Dermis microvascular lymphatic vessel endothelial cell (primary cell): ENCODE data around the gene DDR2. TPM values are rescaled to one million over a fixed set of nuclear protein-coding genes. Genes with fewer than 3 reads are reported as not detected.

ENCODE experiments used
- DNase-seq, 2 donors: peaks; one replicate each; pipeline versions ENCODE4 v3.0.0 to v3.0.0-alpha.2; 2010; ENCODE audit warnings: low read depth in 2 of 2
- total RNA-seq: library from RNA; depleted of rRNA; stranded (reverse); fragments of >200 nt; gene quantifications from 2 replicates; pipeline ENCODE4 v1.2.1, GENCODE V29; 2014

DDR2 gene
- total RNA-seq, 1 donor from 2014 or later: 10.8 TPM

GRCh38 chr1:162629077-162629627, 3.1 kb upstream of the DDR2 start:
- no peak for DNase-seq

GRCh38 chr1:162629651-162630050, 2.6 kb upstream of the DDR2 start:
- peak; percentile 71 to 86 for DNase-seq

- peak in 1 of 2 donors; percentile 42 for DNase-seq
These were observed 595 bp upstream of the DDR2 start for GRCh38 chr1:162631546-162632191.

- DNase-seq: peak in 1 of 2 donors; percentile 40
These were observed 425 bp downstream of the DDR2 start for GRCh38 chr1:162632698-162633080.

- peak in 1 of 2 donors; percentile 47 for DNase-seq
These were observed 958 bp downstream of the DDR2 start for GRCh38 chr1:162633081-162633762.

DNA sequence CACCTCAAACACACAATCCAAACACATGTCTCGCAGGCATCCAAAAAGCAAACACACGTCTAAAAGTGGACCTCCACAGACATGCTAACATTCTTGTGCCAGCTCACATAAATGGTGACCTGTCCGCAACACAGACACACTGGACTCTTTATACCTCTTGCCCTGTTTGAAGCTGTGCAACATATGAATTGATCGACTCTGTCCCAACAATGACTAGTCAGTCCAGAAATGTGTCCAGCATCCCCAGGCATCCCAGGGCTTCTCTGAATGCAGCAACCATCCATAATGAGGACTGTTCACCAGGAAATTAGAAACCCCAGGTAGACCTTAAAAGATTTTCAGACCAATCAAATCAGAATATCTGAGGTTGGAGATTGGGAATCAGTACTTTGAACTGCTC, 3.2 kb downstream of the DDR2 start:
- DNase-seq: no peak

GRCh38 chr1:162639718-162640117, 7.5 kb downstream of the DDR2 start:
- no peak for DNase-seq

GRCh38 chr1:162641114-162641513, 8.8 kb downstream of the DDR2 start:
- DNase-seq: no peak

- no peak for DNase-seq
These were observed 12.7 kb downstream of the DDR2 start for GRCh38 chr1:162644986-162645314.

DNA sequence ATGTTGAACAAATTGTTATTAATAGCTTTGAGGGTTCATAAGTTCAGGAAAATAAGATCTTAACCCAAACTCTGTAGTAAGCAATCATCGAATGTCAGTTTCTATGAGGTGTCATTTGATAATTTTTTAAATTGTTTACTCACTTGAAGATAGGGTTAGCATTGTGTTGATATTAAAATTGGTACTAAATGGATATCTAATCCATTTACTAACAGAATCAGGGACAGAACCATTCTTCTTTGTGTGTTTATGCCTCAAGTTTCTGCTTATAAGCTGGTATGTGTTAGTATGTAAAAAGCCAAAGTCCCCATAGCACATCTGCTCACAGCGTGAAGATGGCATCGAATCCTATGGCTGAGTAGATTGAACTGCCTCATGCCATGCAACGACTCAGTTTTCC, 13.4 kb downstream of the DDR2 start:
- DNase-seq: no peak

DNA sequence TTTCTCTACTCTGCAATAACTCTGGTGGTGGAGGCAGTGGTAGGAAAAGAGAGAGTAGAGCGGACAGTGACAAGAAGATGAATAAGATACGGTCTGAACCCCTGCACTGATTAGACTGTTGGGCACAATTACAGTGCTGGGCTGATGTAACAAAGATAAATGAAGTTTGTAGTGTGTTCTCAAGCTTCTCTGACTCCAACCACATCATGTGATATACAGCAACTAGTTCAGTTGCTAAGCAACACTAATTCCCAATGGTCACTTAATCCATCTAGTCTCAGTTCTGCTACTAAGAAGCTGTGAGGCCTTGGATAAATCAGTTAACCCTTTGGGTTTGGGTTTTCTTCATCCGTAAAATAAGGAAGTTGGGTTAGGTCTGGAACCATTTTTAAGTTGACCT, 17.3 kb downstream of the DDR2 start:
- no peak for DNase-seq

GRCh38 chr1:162654915-162655620, 22.8 kb downstream of the DDR2 start:
- no peak for DNase-seq

- DNase-seq: no peak
These were observed 24.0 kb downstream of the DDR2 start for GRCh38 chr1:162656266-162656665.

DNA sequence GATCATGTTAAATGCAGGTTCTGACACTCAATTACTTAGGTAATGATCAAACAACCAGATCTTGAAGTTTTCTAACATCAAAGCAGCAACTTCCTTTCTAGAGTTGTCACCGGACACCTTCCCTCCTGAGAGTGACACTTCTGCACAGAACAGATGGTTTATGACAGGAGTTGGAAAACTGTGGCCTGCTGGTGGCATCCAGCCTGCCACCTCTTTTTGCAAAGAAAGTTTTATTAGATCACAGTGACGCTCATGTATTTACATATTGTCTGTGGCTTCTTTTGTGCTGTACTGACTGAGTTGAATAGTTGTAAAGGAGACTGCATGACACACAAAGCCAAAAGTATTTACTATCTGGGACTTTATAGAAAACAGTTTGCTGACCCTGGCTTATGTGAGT, 28.3 kb downstream of the DDR2 start:
- no peak for DNase-seq

DNA sequence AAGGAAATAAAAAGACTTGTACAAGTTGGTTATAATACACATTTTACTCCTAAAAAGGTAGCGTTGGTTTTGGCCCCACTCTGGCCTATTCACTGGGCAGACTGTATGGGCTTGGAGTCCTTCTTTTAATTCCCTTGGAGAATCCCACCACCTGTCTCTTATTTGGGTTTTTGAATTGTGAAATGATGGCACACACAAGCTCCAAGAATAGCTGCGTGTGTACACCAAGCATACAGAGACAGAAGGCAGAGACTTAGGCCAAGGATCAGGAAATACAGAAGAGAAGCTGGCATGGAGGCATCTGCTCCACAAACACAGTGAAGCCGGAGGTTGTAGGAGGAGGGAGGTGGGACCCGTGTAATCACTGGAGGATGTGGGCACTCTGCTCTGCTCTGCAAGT, 29.1 kb downstream of the DDR2 start:
- DNase-seq: no peak

DNA sequence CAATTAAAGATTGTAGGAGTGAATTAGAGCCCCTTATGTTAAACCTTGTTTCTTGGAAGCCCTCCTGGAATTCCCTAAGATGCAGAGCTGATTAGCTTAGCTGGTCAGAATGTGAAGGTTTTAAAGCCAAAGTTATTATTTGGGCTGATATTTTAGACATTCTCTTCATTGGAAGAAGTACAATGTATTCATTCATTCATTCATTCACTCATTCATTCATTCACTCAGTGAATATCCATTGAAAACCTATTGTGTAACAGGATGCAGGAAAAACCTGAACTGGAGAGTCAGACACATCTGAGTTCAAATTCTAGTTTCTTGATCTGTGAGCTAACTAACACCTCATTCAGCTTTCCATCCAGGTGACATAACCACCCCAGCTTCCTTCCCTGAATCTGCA, 29.7 kb downstream of the DDR2 start:
- DNase-seq: no peak

GRCh38 chr1:162663086-162663485, 30.8 kb downstream of the DDR2 start:
- no peak for DNase-seq

- DNase-seq: no peak
These were observed 31.4 kb downstream of the DDR2 start for GRCh38 chr1:162663589-162664106.

DNA sequence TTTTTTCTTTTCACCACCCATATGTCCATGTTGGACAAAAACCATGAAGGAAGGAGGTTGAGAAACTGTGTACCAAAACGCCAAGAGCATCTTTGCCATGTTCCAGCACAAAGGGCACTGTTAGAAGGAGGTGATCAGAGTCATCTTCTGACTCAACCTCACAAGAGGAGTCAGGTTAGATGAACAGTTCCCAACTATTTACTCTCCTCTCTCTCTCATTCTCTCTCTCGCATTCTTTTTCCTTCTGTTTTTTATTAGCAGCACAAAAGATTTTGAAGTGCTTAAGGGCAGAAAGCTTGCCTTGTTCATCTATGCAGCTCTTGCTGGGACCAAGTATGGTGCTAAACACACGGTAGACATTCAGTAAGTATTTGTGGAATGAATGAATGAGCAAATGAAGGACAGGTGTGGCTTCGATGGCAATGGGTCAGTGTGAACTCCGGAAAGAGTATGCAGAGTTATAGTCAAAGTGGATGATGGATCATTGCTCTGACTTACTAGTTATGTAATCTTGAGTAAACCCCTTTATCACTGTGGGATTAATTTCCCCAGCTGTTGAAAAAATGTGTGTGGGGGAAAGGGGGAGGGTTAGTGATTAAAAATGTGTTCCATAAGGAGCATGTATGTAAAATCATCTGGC, 33.9 kb downstream of the DDR2 start:
- no peak for DNase-seq

GRCh38 chr1:162667381-162668080, 35.3 kb downstream of the DDR2 start:
- DNase-seq: no peak
